HEK293T (cell line): Measurements from ENCODE around the gene BET1.

Experiments
- ARNT ChIP-seq: fragments of 450-650 bp; IDR thresholded peaks from 2 replicates; pipeline ENCODE4 v1.6.1; 2017; ENCODE audit warnings: mild to moderate bottlenecking
- BHLHE40 ChIP-seq: fragments of 450-650 bp; IDR thresholded peaks from 2 replicates; pipeline ENCODE4 v1.6.1; 2016; ENCODE audit warnings: mild to moderate bottlenecking, moderate library complexity, borderline replicate concordance
- CTBP1 ChIP-seq: fragments of 450-650 bp; IDR thresholded peaks from 2 replicates; pipeline ENCODE4 v1.6.1; 2016; ENCODE audit warnings: borderline replicate concordance
- ELF4 ChIP-seq: fragments of 450-650 bp; IDR thresholded peaks from 2 replicates; pipeline ENCODE4 v1.6.1; 2017; ENCODE audit warnings: antibody characterized with exemption
- FOXA1 ChIP-seq: fragments of 450-650 bp; IDR thresholded peaks from 2 replicates; pipeline ENCODE4 v1.6.1; 2016; ENCODE audit warnings: mild to moderate bottlenecking
- FOXK2 ChIP-seq: fragments of 450-650 bp; IDR thresholded peaks from 2 replicates; pipeline ENCODE4 v1.6.1; 2016; ENCODE audit warnings: mild to moderate bottlenecking
- NFRKB ChIP-seq: fragments of 450-650 bp; IDR thresholded peaks from 2 replicates; pipeline ENCODE4 v1.6.1; 2016; ENCODE audit warnings: mild to moderate bottlenecking, moderate library complexity
- PKNOX1 ChIP-seq: fragments of 450-650 bp; IDR thresholded peaks from 2 replicates; pipeline ENCODE4 v1.6.1; 2016
- SP1 ChIP-seq: fragments of 450-650 bp; IDR thresholded peaks from 2 replicates; pipeline ENCODE4 v1.6.1; 2017
- SUZ12 ChIP-seq: fragments of 450-650 bp; IDR thresholded peaks from 2 replicates; pipeline ENCODE4 v1.6.1; 2016; ENCODE audit warnings: mild to moderate bottlenecking
- TARDBP ChIP-seq: fragments of 450-650 bp; IDR thresholded peaks from 2 replicates; pipeline ENCODE4 v1.6.1; 2016
- ZNF384 ChIP-seq: fragments of 450-650 bp; IDR thresholded peaks from 2 replicates; pipeline ENCODE4 v1.6.1; 2016

- TF ChIP-seq SP1 (no peak), PKNOX1 (no peak), BHLHE40 (no peak), ELF4 (no peak), ARNT (no peak), FOXK2 (no peak), FOXA1 (no peak), CTBP1 (no peak), TARDBP (no peak), NFRKB (no peak), ZNF384 (no peak), SUZ12 (no peak)
Observed at GRCh38 chr7:94050046-94050445, 45.9 kb upstream of the BET1 start.
